Subcutaneous adipose tissue (tissue), 4 donors: ENCODE data around the gene TRIM49D1. TPM values are rescaled to one million over a fixed set of nuclear protein-coding genes. Genes with fewer than 3 reads are reported as not detected.
"Not testable (repeated sequence)": the region's sequence is repeated elsewhere in the genome, so short reads cannot be mapped to it uniquely, and the experiment has no call there.

Experiments used
- small RNA-seq: library from RNA; depleted of rRNA; stranded (forward); fragments of <200 nt; gene quantifications from one replicate; pipeline ENCODE3, GENCODE V24; 2016
- total RNA-seq, 4 donors: library from RNA; depleted of rRNA; stranded (reverse); fragments of >200 nt; gene quantifications; one replicate each; pipeline ENCODE4 v1.1.0, GENCODE V29; 2016
- TF ChIP-seq, protein P1 (sequence below): fragments of 450-650 bp; IDR thresholded peaks from one replicate; pipeline ENCODE4 v1.5.1; 2016; ENCODE audit warnings: low read depth, mild to moderate bottlenecking, control low read depth, antibody characterized with exemption, moderate library complexity

Gene TRIM49D1
- total RNA-seq: not detected

DNA sequence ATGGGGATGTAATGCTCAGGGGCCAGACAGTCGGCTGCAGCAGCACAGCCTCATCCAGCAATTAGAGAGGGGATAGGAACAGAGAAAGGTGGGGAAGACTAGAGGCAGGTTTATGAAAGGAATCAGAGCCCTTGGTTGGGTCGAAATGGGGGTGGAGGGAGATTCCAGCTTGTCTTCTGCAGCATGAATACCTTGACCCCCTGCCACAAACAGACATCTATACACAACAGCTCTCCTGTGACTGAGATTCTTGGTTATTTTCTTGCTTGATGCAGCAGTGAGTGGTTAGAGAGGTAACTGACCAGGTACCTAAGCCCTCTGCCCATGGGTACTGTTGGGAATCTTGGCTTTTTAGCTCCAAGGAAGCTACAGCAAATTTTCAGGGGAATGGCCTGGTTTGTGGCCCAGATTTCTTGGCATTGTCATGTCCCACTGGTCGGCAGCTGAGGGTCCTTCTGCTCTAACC, at the start of gene TRIM49D1:
Gene TRIM49D1, minus strand, starts transcription at position 51 of the 466 bp plus-strand sequence. CDS start 4,535 bp downstream, outside the sequence.
- TF ChIP-seq, protein P1, sequence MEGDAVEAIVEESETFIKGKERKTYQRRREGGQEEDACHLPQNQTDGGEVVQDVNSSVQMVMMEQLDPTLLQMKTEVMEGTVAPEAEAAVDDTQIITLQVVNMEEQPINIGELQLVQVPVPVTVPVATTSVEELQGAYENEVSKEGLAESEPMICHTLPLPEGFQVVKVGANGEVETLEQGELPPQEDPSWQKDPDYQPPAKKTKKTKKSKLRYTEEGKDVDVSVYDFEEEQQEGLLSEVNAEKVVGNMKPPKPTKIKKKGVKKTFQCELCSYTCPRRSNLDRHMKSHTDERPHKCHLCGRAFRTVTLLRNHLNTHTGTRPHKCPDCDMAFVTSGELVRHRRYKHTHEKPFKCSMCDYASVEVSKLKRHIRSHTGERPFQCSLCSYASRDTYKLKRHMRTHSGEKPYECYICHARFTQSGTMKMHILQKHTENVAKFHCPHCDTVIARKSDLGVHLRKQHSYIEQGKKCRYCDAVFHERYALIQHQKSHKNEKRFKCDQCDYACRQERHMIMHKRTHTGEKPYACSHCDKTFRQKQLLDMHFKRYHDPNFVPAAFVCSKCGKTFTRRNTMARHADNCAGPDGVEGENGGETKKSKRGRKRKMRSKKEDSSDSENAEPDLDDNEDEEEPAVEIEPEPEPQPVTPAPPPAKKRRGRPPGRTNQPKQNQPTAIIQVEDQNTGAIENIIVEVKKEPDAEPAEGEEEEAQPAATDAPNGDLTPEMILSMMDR: no peak

DNA sequence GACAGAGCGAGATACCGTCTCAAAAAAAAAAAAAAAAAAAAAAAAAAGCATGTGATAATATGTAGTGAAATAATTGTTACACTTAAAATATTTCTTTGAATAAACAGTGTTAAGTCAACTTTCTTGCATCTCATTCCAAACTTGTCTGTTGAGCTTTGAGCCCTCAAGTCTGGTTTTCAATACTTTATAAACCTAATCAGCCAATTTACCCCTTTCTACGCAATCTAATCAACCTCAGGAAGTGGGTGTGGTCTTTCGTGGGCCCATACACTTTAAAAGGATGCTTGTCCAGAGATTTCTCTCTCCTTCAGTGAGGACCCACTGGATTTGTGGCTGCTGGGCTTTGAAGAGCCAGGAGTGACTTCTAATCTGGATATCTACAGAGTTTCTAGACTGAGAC, 43.7 kb upstream of the TRIM49D1 start, which contains the start of gene TRIM64:
Gene TRIM64, plus strand, starts transcription at position 301 of the 400 bp plus-strand sequence. CDS start 2,467 bp downstream, outside the sequence.
- TF ChIP-seq, protein P1: not testable (repeated sequence)

DNA sequence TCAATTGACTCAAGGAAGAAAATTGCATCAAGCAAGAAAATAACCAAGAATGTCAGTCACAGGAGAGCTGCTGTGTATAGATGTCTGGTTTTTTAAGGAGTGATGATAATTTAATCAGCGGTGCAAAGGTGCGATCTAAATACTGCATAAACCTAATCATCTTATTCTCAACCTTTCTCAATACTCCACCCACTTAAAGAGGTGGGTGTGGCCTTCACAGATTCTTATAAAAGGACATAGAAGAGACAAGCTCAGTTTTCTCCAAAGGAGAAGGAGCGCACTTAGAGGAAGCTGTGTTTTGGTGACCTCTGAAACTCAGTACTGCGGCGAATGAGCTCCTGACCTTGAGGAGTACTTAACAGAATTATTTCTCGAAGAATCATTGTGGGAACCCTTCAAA, 1.7 kb upstream of the TRIM49D1 start, which contains the start of gene TRIM49D2:
Gene TRIM49D2, plus strand, starts transcription at position 301 of the 400 bp plus-strand sequence. CDS start 2,698 bp downstream, outside the sequence.
- TF ChIP-seq, protein P1: not testable (repeated sequence)

Small RNA genes lying within 50 kb of the gene (small RNA-seq; reads per million reads assigned to genes)
- not detected for gene AP004607.1

Other genes starting within 250 kb of the TRIM49D1 start
- gene TRIM77, start 211.9 kb downstream of the TRIM49D1 start, total RNA-seq: not detected
- not detected for gene TRIM49, start 113.7 kb downstream of the TRIM49D1 start, total RNA-seq
- gene TRIM64B, start 43.8 kb downstream of the TRIM49D1 start, total RNA-seq: not detected
- gene TRIM49D2, start 1.8 kb upstream of the TRIM49D1 start, total RNA-seq: not detected
- not detected for gene TRIM64, start 43.8 kb upstream of the TRIM49D1 start, total RNA-seq
- gene TRIM49C, start 108.9 kb upstream of the TRIM49D1 start, total RNA-seq: not detected
- gene UBTFL1, start 163.7 kb upstream of the TRIM49D1 start, total RNA-seq: not detected
- 10 to 100 TPM in 1 of 4 donors, 1 to 10 TPM in 3; 3.2 to 17.4 (median 7.7) TPM for gene NAALAD2, start 212.4 kb upstream of the TRIM49D1 start, total RNA-seq